GM12874 (cell line): ENCODE results near the gene AKR1A1.

ENCODE experiments used
- TF ChIP-seq, protein P1 (sequence below): IDR thresholded peaks from 2 replicates; pipeline ENCODE4 v1.5.1; 2011; ENCODE audit warnings: low read depth, mild to moderate bottlenecking, control low read depth, low read length, moderate library complexity; ENCODE audit not compliant: insufficient read depth

AKR1A1 gene

DNA sequence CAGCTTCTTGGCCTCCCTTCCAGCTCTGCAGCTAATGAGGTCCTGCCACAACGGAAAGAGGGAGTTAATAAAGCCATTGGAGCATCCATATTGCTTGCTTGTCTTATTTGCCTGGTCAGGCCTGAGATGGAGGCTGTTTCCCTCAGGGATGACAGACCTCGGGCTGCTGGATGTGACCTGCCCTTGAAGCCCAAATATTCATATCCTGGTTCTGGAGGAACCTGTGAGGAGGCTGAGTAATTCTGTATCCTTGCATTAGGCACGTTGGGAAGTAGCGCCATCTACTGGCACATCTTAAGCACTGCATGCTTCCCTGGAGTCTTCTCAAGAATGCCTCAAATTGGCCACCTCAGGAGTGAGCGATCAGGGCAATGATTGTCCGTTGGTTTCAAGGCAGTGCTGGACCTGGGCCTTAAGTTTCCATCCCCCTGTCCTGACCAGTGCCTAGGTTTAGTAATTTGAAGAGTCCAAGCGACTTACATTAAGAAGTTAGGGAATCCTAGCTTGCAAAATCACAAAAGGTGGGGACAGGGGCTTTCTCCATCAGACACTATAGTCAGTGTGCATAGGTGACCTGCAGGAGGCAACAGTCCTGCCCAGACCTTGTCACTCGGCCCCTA lies 19.4 kb downstream of the AKR1A1 start:
- TF ChIP-seq, protein P1, sequence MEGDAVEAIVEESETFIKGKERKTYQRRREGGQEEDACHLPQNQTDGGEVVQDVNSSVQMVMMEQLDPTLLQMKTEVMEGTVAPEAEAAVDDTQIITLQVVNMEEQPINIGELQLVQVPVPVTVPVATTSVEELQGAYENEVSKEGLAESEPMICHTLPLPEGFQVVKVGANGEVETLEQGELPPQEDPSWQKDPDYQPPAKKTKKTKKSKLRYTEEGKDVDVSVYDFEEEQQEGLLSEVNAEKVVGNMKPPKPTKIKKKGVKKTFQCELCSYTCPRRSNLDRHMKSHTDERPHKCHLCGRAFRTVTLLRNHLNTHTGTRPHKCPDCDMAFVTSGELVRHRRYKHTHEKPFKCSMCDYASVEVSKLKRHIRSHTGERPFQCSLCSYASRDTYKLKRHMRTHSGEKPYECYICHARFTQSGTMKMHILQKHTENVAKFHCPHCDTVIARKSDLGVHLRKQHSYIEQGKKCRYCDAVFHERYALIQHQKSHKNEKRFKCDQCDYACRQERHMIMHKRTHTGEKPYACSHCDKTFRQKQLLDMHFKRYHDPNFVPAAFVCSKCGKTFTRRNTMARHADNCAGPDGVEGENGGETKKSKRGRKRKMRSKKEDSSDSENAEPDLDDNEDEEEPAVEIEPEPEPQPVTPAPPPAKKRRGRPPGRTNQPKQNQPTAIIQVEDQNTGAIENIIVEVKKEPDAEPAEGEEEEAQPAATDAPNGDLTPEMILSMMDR = peak; percentile 95

DNA sequence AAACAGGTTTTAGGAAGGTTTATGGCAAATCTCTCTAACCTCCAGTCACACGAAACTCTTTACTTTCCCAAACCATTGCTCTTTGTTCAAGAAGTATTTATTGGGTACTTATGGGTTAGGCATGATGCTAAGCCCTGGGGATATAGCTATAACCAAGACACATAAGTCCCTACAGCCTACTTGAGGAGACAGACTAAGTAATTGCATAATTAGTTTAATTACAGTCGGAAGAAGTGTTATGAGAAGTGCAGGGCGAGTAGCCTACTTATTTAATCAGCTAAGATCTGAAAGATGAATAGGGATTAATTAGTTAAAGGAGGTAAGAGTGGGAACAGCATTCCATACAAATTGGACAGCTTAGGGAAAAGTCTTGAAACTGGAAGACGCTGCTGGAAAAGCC lies 20.0 kb downstream of the AKR1A1 start:
- TF ChIP-seq, protein P1 = no peak

DNA sequence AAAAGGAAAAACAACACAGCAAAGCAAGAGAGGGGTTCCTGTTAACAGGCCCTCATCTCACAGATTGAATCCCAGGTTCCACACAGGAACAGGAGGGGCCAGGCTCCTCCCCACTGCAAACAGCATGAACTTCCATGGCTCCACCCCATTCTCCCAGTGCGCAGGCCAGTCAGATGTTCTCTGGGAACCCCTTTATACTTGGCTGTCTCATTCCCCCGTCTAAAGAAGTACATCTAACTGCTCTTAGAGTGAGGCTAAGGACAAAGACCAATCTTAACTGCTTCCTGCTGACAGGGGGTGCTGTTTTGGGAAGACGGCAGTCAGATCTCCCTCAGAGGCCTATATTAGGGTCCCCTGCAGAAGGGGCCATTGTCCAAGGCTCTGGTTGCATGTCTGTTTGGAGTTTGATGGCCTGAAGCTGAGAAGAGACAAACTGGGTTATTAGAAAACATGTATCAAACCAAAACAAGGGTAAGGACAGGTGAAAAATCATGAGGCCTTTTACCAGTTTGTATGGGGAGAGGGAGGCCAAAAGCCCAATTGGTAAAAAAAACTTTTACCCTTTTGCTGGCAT lies 22.7 kb downstream of the AKR1A1 start:
- TF ChIP-seq, protein P1 = no peak

DNA sequence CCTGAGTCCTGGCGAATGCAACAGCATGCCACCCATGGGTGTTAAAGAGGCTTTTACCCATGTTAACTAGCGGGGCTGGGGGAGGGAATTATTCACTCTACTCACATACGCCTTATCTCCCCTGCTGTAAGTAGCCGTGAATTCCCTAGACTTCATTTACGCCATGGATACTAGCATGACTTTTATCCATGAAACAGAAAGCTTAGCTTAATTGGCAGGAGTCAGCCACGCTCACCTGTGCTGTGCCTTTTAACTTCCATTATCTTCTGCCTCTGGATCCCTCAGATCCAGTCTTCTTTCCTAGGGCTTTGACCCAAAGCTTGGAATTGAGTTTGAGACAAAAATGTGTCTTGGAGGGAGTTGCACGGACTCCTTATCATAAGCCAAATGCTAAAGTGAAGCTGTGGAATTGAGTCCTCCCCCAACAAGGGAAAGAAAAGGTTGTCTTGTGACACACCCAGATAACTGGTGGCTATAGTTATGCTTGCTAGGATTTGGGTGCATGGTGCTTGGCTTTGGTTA lies 23.5 kb downstream of the AKR1A1 start:
- TF ChIP-seq, protein P1 = no peak

DNA sequence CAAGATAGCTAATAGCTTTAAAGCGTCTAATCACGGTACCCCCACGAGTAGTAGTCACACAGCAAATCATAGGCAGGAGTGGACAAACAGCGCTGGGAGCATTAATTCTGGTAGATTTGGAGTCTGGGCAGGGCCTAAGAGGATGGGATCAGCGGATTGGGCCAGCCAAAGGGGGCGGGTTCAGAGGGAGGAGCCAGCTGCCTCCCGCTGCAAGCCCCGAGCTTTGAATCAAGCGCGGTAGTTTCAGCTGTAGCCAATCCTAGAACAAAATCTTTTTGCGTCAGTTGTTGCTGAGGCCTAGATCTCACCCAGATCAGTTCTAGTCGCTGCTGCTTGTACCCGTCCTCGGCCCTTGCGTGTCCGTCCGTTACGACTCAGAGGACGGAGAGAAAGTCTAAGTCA lies 32.6 kb downstream of the AKR1A1 start:
- TF ChIP-seq, protein P1 = no peak

DNA sequence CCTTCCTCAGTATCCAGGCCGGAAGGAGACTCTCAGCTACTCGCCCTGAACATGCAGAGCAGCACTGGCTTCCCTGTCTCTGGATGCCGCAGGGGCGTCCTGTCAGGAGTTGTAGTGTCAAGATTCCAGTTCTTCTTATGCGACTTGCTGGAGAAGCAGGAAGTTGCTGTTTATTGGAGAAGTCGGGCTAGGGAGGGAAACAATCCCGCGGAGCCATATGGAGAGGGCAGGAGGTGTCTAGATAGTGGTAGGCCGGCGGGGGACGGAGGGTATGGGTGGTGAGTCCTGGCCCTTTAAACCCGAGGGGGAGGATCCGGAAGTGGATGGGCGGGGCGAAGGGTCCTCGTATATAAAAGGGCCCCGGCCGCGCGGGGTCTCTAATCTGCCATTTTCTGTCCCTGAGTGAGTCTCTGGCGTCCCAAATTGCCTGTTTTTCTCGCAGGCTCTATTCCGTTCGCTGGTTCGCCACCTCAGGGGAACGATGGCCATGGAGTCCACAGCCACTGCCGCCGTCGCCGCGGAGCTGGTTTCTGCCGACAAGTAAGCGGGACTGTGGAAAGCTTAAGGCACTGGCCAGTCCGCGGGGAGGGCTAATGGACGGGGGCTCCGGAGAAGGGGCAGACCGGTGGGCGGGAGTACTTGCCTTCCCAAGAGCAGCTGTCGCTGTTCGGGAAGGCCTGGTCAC lies 33.2 kb downstream of the AKR1A1 start, which contains the start of gene NASP:
Gene NASP, plus strand, starts transcription at position 376 of the 685 bp plus-strand sequence. Its CDS starts 106 bp downstream, at position 482.
- TF ChIP-seq, protein P1 = no peak

DNA sequence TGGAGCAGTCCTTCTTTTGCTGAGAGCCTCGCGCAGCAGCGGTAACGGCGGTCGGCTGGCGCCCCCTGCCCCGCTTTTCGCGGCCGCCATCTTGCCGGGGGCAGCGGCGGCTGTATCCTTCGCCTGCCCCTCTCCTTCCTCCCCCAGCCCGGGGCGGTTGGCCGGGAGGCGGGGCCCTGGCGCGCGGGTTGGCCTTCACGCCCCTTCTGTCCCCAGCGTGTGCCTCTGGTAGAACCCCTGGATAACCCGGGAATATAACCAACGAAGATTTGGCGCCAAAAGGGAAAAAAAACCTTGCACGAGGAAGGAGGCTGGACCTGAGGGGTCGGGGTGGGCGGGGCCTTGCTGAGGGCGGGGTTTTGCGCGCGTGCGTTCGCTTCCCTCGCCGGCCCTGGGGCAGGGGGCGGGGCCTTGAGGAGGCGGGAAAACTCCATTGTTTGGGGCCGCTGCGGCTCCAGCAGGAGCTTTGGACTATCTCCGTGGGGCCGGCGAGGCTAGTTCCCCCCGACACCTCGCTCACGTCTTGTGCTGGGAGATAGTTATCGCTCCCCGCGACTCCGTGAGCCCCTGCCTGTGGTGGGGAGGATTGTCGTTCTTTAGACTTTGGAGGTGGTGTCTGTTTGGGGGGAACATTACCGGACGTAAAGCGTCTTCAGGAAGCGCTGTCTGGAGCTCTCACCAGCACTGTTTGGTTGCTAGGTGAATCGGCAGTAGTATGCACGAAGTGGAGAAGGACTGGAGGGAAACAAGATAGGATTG lies 33.9 kb downstream of the AKR1A1 start:
- TF ChIP-seq, protein P1 = no peak
